Omental fat pad (tissue), 4 donors: ENCODE measurements around the gene COL23A1. TPM values are rescaled to one million over a fixed set of nuclear protein-coding genes. Genes with fewer than 3 reads are reported as not detected.

Experiments
- ATAC-seq: fragments of 150-250 bp; one replicate; pipeline ENCODE4 v1.9.1; 2016; ENCODE audit warnings: mild to moderate bottlenecking, moderate library complexity; ENCODE audit not compliant: low FRiP score
- DNase-seq: peaks from one replicate; pipeline ENCODE4 v3.0.0-alpha.2; 2019; ENCODE audit warnings: low spot score
- total RNA-seq, 4 donors: library from RNA; depleted of rRNA; stranded (reverse); fragments of >200 nt; gene quantifications; one replicate each; pipeline ENCODE4 v1.1.0, GENCODE V29; 2016
- TF ChIP-seq, protein P1 (sequence below), 3 donors: fragments of 450-650 bp; IDR thresholded peaks; one replicate each; pipeline ENCODE4 v1.5.1; 2016 to 2017; ENCODE audit warnings: antibody characterized with exemption in 3 of 3, mild to moderate bottlenecking in 3 of 3, moderate library complexity in 2 of 3

COL23A1 gene
- total RNA-seq, 4 donors from 2014 or later: 0.12 to 1.0 (median 0.49) TPM

DNA sequence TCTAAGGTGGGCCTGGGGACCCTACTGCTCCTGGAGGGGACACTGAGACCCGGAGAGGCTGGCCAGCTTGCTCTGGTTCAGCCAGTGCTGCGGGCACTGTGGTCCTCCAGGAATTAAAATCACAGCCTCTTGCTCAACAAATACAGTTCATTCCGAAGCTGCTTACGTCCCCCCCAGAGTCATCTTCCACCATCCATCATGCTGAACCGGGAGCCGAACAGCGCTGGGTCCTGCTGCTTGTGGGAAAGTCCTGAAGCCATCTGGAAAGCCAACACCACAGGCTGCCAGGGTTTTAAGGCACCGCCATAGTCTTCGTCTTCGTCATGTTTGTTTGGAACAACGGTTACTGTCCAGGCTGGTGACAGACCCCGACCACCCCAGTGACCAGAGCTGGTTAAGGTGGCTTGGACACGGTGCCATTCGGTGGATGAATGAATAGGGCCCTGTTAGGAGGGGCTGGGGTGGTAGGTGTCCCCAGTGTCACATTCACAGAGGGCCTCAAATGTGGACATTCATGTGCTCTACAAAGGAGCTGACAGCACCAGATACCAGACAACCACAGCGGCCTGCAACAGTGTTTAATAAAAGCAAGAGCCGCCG is 276.0 kb downstream of the COL23A1 start:
- TF ChIP-seq, protein P1, sequence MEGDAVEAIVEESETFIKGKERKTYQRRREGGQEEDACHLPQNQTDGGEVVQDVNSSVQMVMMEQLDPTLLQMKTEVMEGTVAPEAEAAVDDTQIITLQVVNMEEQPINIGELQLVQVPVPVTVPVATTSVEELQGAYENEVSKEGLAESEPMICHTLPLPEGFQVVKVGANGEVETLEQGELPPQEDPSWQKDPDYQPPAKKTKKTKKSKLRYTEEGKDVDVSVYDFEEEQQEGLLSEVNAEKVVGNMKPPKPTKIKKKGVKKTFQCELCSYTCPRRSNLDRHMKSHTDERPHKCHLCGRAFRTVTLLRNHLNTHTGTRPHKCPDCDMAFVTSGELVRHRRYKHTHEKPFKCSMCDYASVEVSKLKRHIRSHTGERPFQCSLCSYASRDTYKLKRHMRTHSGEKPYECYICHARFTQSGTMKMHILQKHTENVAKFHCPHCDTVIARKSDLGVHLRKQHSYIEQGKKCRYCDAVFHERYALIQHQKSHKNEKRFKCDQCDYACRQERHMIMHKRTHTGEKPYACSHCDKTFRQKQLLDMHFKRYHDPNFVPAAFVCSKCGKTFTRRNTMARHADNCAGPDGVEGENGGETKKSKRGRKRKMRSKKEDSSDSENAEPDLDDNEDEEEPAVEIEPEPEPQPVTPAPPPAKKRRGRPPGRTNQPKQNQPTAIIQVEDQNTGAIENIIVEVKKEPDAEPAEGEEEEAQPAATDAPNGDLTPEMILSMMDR (IDR thresholded peaks at IDR 0.05): no peak
- ATAC-seq (no peak), DNase-seq (no peak)

DNA sequence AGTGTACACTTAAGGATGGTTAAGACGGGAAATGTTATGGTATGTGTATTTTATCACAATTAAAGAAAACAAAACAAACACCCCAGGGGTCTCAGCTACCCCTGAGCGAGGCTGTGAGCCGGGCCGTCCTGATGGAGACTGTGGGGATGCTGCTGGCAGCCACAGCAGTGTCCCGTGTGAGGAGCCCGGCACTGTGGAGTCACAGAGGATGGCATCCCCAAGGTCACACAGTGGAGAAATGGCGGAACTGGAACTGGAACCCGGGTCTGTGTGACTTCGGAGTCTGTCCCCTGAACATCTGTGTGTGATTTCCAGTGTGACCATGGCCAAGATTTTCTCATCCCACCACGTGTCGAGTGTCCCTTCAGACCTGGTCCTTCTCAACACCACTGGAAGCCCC is 276.9 kb downstream of the COL23A1 start:
- DNase-seq (no peak), ATAC-seq (no peak)
- TF ChIP-seq, protein P1 (IDR thresholded peaks at IDR 0.05): no peak

GRCh38 chr5:178312880-178313282 is 277.3 kb downstream of the COL23A1 start:
- TF ChIP-seq, protein P1 (IDR thresholded peaks at IDR 0.05): no peak
- DNase-seq (no peak), ATAC-seq (peak; percentile 25)

DNA sequence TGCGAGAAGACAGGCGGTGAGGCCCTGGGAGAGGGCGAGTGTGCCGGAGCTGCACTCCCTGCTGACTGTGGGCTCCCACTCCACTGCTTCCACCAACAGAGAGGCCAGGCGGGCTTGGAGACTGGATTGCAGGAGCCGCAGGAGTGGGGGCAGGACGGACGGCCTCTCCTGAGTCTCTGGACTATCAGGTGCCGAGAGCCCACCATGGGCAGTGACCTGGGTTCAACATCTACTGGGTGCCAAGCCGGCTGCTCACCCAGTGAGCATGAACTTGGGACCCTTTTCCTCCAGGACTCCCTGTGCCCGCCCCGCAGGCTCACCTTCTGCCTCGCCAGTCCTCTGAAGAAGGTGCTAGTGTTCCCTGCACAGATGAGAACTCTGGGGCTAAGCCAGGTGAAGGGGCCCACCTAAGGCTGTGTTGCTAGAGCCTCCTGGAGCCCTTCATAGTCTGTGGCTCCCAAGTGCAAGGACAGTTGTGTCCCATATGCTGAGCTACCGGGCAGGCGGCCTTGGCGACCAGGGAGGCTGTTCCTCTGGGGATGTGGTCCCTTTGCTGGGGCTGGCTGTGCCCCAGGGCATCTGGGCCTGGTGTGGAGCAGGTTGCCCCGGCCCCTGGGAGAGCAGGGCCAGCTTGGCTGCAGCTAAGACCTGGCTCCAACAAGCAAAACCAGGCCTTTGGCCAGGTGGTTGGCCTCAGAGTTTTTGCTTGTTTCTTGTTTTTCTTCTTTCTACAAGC is 279.9 kb downstream of the COL23A1 start:
- DNase-seq: no peak
- TF ChIP-seq, protein P1 (IDR thresholded peaks at IDR 0.05): no peak
- ATAC-seq: no peak

DNA sequence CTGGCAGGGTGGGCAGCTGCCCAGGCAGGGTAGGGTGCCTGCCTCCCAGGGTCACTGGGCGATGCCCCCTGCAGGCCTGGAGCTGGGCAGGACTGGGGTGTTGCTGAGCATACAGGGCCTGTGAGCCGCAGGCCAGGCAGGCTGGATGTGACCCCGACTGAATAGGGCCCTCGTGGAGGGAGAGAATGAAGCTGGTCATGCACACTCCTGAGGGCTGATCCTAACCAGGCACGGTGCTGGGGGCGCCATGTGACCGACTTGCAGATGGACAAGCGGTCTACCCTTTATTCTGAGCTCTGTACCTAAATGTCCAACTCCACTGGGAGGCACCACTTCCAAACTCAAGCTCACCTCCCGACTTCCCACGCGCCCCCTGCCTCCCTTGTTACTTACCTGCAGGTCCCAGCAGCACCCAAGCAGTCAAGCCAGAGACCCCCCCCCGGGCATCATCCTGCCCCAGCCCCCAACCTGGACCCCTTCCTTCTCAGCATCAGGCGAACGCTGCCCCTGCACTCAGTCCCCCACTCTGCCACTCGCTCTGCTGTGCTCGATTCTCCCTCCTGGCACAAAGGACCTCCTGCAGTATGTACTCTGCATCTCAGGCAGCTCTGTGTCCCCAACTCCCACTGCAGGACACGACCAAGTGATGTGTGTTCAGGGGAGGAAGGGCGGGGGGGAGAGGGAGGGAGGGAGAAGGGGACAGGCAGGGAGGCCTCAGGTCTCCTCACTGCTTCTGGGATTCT is 280.8 kb downstream of the COL23A1 start:
- ATAC-seq: no peak
- DNase-seq: no peak
- TF ChIP-seq, protein P1 (IDR thresholded peaks at IDR 0.05): no peak

DNA sequence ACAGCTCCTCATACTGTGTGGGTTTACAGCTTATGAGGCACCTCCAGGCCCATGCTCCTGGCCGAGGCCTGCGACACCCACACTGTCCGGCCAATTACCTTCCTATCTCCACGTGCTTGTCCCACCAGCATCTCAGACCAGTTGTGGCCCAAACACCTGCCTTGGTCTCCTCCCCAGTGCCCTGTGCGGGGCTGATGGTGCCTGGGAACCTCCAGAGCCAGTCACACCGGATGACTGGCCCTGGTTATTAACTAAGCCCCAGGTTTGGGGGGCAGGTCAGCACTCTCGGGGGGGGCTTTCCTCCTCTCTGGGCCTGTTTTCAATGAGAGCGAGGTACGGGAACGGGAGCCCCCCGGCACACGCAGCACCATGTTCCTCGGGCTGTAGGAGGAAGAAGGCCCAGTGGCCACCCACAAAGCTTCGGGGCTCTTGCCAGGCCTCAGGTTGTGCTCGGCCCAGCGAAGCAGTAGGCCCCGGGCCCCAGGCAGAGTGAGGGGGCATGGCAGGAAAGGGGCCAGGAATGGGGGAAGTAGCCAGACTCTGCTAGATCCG is 281.6 kb downstream of the COL23A1 start:
- no peak for ATAC-seq
- no peak for DNase-seq
- TF ChIP-seq, protein P1 (IDR thresholded peaks at IDR 0.05): no peak
